OCI-LY3 (cell line): Measurements from ENCODE around the gene ZSCAN16.
A peak's percentile ranks its signal among the peaks of the same experiment; 100 is the strongest.

ENCODE experiments used
- H2AFZ ChIP-seq: fragments of 200-600, 300-600 bp; shearing (Covaris generic); 2 replicates; pipeline ENCODE4 v1.6.0; 2014; ENCODE audit warnings: antibody characterized with exemption, low read depth, low read length
- H3K27ac ChIP-seq: fragments of 200-600, 300-600 bp; sonication (generic); 2 replicates; pipeline ENCODE4 v1.5.1; 2014; ENCODE audit warnings: mild to moderate bottlenecking, low read length, moderate library complexity, mixed read lengths
- H3K27me3 ChIP-seq: fragments of 200-600, 300-600 bp; sonication (generic); 2 replicates; pipeline ENCODE4 v1.6.1; 2014; ENCODE audit warnings: low read depth, low read length, mixed read lengths
- H3K36me3 ChIP-seq: fragments of 200-600, 300-600 bp; sonication (generic); replicated peaks from 2 replicates; pipeline ENCODE3; 2014; ENCODE audit warnings: low read depth, low read length, mixed read lengths
- H3K4me1 ChIP-seq: fragments of 300-600, 200-600 bp; sonication (generic); 2 replicates; pipeline ENCODE4 v1.6.1; 2014; ENCODE audit warnings: low read length, mixed read lengths
- H3K4me2 ChIP-seq: fragments of 200-600, 300-600 bp; sonication (generic); 2 replicates; pipeline ENCODE4 v1.6.1; 2014; ENCODE audit warnings: low read length, mixed read lengths
- H3K4me3 ChIP-seq: fragments of 300-600, 200-600 bp; sonication (generic); 2 replicates; pipeline ENCODE4 v1.5.1; 2014; ENCODE audit warnings: antibody characterized with exemption, mild to moderate bottlenecking, low read length, moderate library complexity
- H3K79me2 ChIP-seq: fragments of 300-600, 200-600 bp; shearing (Covaris generic); 2 replicates; pipeline ENCODE4 v1.6.1; 2014; ENCODE audit warnings: mild to moderate bottlenecking, low read length, mixed read lengths
- H3K9ac ChIP-seq: fragments of 300-600, 200-600 bp; shearing (Covaris generic); 2 replicates; pipeline ENCODE4 v1.6.0; 2014; ENCODE audit warnings: mild to moderate bottlenecking, low read length, moderate library complexity
- H3K9me3 ChIP-seq: fragments of 200-600, 300-600 bp; shearing (Covaris generic); 2 replicates; pipeline ENCODE4 v1.6.1; 2014; ENCODE audit warnings: low read length, mixed read lengths; ENCODE audit not compliant: insufficient read depth
- H4K20me1 ChIP-seq: fragments of 200-600, 300-600 bp; sonication (generic); 2 replicates; pipeline ENCODE4 v1.6.1; 2016; ENCODE audit warnings: low read length, mixed read lengths; ENCODE audit not compliant: insufficient read depth
- EZH2phosphoT487 ChIP-seq: fragments of 200-600 bp; shearing (Covaris generic); IDR thresholded peaks from 2 replicates; pipeline ENCODE4 v1.6.1; 2018; ENCODE audit warnings: antibody characterized with exemption, mixed run types, low read depth
- TF ChIP-seq, protein P1 (sequence below): fragments of 200-600, 300-600 bp; sonication (generic); IDR thresholded peaks from 2 replicates; pipeline ENCODE4 v1.5.1; 2014; ENCODE audit warnings: antibody characterized with exemption, low read length, low read depth

Gene ZSCAN16

DNA sequence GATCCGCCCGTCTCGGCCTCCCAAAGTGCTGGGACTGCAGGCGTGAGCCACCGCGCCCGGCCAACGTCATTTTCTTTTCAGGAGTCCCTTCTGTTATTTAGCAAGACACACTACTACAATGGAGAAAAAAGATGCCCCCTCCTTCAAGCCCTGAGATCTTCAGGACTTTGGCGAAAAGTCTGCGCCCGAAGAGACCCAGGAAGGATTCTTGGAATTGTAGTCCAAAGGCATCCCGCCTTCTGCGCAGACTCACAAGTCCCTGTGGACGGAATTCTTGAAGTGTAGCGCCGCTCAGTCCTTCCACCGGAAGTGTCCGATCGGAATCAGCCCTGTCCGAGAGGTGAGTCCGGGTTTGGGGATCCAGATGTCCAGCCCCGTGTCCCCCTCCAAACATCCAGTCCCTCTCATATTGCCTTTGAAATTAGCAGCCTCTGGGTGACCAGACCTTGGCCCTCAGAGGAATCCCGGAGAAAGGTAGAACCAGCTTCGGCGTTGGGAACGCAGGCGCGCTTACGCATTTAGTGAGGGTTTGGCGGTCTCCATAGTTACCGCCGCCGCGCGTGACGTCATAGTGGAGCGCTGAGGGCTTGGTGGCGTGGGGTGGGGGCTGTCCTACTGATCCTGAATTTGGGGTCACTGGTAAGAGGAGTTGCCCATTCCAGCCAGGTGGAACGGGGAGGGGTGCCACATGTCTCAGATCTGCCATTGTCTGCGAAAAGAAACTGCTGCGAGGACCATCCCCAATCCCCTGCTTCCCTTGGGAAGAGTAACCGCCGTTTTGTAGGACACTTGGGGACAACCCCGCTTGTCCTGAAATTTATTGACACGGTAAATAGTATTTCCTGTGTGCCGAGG is 43.6 kb upstream of the ZSCAN16 start:
- no peaks in the 10 kb centered on the region for H3K79me2 ChIP-seq
- H3K9ac ChIP-seq = peak overlapping the region; percentile 89
- H3K27me3 ChIP-seq = no peaks in the 10 kb centered on the region
- H3K4me1 ChIP-seq = peaks cover 31% of the 10 kb centered on the region
- peak overlapping the region; percentile 95 for H3K4me3 ChIP-seq
- H3K4me2 ChIP-seq = peak overlapping the region; percentile 86
- no peaks in the 10 kb centered on the region for H4K20me1 ChIP-seq
- peaks cover 10% of the 10 kb centered on the region; the same call in 1 of the 2 replicates for H3K9me3 ChIP-seq
- peak overlapping the region; percentile 97 for H3K27ac ChIP-seq
- TF ChIP-seq, protein P1, sequence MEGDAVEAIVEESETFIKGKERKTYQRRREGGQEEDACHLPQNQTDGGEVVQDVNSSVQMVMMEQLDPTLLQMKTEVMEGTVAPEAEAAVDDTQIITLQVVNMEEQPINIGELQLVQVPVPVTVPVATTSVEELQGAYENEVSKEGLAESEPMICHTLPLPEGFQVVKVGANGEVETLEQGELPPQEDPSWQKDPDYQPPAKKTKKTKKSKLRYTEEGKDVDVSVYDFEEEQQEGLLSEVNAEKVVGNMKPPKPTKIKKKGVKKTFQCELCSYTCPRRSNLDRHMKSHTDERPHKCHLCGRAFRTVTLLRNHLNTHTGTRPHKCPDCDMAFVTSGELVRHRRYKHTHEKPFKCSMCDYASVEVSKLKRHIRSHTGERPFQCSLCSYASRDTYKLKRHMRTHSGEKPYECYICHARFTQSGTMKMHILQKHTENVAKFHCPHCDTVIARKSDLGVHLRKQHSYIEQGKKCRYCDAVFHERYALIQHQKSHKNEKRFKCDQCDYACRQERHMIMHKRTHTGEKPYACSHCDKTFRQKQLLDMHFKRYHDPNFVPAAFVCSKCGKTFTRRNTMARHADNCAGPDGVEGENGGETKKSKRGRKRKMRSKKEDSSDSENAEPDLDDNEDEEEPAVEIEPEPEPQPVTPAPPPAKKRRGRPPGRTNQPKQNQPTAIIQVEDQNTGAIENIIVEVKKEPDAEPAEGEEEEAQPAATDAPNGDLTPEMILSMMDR = no peak
- TF ChIP-seq EZH2phosphoT487 = no peak
- H3K36me3 ChIP-seq = peaks cover 18% of the 10 kb centered on the region
- H2AFZ ChIP-seq = peak overlapping the region; percentile 95; the same call in 1 of the 2 replicates

DNA sequence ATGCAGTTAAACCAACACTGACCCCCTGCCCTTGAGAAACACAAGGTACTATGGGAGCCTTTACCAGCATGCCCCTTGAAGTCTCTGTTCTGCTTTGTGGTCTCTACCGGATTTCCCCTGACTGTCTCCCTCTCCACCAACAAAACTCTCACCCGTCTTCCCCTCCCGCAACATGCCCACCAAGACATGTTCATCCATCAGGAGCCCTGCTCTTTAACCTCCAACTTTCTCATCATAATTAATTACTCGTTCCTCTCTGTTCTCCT is 43.0 kb upstream of the ZSCAN16 start:
- Histone ChIP-seq H3K4me1 (peaks cover 31% of the 10 kb centered on the region), H3K4me2 (peak overlapping the region; percentile 86), H2AFZ (no peak overlapping the region), H3K9ac (peak overlapping the region; percentile 89), H4K20me1 (no peaks in the 10 kb centered on the region), H3K27me3 (no peaks in the 10 kb centered on the region), H3K36me3 (peaks cover 22% of the 10 kb centered on the region), H3K4me3 (peak overlapping the region; percentile 95), H3K79me2 (no peaks in the 10 kb centered on the region), H3K27ac (peak overlapping the region; percentile 97), H3K9me3 (peaks cover 10% of the 10 kb centered on the region; the same call in 1 of the 2 replicates)
- TF ChIP-seq, protein P1 = no peak
- no peak for TF ChIP-seq EZH2phosphoT487

DNA sequence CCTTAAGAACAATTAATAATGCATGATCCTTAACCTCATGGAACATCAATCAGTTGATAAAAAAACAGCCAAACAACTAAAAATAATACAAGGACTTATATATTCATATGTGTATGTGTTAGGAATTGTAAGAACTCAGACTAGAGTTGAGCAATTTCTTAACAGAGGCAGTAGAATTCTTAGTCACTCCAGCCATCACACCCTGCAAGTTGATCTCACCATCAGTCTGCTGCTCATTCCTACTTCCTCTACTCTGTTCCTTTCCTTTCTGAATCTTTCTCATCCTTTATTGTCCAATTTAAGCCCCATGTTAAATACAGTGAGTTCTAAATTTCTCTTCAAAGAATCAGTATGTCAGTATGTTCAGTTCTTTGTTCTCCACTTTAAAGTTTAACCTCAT is 41.5 kb upstream of the ZSCAN16 start:
- Histone ChIP-seq H3K27ac (peak overlapping the region; percentile 97), H3K79me2 (no peaks in the 10 kb centered on the region), H3K9ac (no peak overlapping the region; the same call in 1 of the 2 replicates), H3K4me3 (0 out of 2 replicates have a peak overlapping the region, but pooled peaks have one; percentile 13), H3K36me3 (peaks cover 33% of the 10 kb centered on the region), H3K4me2 (peak overlapping the region; percentile 10), H3K4me1 (peaks cover 31% of the 10 kb centered on the region), H3K9me3 (peaks cover 10% of the 10 kb centered on the region; the same call in 1 of the 2 replicates), H4K20me1 (no peaks in the 10 kb centered on the region), H2AFZ (no peak overlapping the region), H3K27me3 (no peaks in the 10 kb centered on the region)
- no peak for TF ChIP-seq EZH2phosphoT487
- TF ChIP-seq, protein P1 = no peak

DNA sequence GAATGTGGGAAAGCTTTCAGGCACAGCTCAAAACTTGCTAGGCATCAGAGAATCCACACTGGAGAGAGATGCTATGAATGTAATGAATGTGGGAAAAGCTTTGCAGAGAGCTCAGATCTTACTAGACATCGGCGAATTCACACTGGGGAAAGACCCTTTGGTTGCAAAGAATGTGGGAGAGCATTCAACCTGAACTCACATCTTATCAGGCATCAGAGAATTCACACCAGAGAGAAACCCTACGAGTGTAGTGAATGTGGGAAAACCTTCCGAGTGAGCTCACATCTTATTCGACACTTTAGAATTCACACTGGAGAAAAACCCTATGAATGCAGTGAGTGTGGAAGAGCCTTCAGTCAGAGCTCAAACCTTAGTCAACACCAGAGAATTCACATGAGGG is 35.4 kb upstream of the ZSCAN16 start:
- Histone ChIP-seq H3K9ac (no peak overlapping the region), H3K36me3 (peaks cover 60% of the 10 kb centered on the region)

More for the DNA sequence above, 35.4 kb upstream of the ZSCAN16 start:
- H3K79me2 ChIP-seq = no peaks in the 10 kb centered on the region
- no peaks in the 10 kb centered on the region for H3K27me3 ChIP-seq
- H3K4me2 ChIP-seq = no peak overlapping the region
- H3K4me1 ChIP-seq = no peaks in the 10 kb centered on the region
- H2AFZ ChIP-seq = no peak overlapping the region
- H3K4me3 ChIP-seq = no peak overlapping the region
- no peak overlapping the region for H3K27ac ChIP-seq
- H3K9me3 ChIP-seq = peaks cover 7% of the 10 kb centered on the region; the same call in 1 of the 2 replicates
- TF ChIP-seq EZH2phosphoT487 = no peak
- TF ChIP-seq, protein P1 = no peak
- H4K20me1 ChIP-seq = no peaks in the 10 kb centered on the region
